ENCODE measurements around the gene CCBE1.
"Not testable (repeated sequence)": the region's sequence is repeated elsewhere in the genome, so short reads cannot be mapped to it uniquely, and the experiment has no call there.

The CCBE1 gene

GRCh38 chr18:59520562-59521355 lies 176.5 kb downstream of the CCBE1 start:
- no peak for DNase-seq

DNA sequence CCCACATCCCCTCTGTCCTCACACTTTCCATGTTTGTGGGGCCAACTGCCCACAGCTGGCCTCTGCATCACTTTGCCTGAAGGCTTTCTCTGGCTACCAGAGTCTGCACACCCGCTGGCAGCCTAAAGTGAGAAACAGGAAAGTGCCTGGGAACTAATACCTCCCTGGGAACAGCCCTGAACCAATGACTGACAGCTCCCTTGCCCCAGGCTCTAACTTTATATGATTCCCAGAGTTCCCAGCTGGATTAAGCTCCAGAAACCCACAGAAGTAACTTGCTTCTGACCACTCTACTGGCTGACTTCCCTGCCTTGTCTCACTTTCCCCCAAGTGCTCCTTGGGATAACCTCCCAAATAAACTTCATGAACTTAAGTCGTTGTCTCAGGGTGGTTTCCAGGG lies 178.5 kb downstream of the CCBE1 start:
- DNase-seq, result no peak

GRCh38 chr18:59517446-59518165 lies 179.6 kb downstream of the CCBE1 start:
- no peak for DNase-seq

DNA sequence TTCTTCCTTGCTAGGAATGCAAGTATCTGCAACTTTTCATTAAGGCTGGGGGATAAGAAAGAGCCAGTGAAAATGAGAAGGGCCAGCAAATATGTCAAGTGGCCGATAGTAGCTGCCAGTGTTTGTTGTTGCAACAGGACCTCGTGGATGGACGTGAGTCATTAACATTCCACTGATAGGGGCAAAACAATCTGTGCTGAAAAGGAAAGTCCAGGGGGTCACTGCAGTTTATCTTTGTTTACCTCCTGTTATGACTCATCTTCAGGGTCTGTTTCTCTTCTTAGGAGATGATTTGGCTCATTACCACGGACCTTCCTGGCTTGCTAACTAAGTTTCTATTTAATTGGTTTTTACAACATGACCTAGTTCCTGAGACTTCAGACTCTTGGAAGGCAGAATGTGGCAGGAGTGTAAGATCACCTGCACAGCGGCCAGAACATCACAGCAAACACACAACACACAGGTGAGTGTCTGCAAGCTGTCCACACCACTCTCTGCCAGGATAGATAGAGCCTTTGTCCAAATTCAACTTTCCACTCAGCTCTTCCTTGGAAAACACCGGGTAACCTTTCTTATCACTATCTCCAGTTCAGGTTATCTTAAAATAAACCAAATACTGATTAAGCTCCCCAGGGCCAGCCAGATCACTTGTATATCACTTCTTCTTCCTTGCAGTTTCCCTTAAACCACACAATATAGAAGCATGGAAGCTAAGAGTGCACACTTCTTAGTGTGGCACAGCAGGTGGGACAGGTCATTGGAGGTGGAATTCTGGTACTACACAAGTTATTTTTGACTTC lies 180.7 kb downstream of the CCBE1 start:
- no peak for DNase-seq

DNA sequence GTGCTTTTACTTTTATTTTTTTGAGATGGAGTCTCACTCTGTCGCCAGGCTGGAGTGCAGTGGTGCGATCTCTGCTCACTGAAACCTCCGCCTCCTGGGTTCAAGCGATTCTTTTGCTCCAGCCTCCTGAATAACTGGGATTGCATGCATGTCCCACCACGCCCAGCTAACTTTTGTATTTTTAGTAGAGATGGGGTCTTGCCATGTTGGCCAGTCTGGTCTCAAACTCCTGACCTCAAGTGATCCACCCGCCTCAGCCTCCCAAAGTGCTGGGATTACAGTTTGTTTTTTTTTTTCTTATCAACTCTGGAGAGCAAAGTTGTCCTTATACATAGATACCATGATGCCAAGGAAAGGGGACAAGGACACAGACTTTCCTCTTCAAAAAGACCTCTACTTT lies 181.3 kb downstream of the CCBE1 start:
- DNase-seq, result not testable (repeated sequence)

DNA sequence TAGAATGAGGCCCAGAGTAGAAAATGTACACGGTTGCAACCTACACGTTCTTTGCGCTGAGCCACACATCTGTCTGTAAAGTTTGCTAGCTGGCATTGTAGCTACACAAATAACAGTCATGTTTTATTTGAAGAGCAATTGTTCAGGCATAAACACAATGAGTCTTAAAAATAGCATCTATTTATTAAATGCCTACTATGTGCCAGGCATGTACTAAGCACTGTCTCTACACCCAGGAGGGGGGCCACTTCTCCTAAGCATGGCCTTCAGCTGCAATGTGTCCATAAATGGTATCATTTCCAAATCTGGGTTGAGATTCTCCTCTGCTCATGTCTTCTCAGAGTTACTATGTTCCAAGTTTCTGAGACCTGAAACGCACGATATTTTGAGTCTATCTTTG lies 182.1 kb downstream of the CCBE1 start:
- no peak for DNase-seq

DNA sequence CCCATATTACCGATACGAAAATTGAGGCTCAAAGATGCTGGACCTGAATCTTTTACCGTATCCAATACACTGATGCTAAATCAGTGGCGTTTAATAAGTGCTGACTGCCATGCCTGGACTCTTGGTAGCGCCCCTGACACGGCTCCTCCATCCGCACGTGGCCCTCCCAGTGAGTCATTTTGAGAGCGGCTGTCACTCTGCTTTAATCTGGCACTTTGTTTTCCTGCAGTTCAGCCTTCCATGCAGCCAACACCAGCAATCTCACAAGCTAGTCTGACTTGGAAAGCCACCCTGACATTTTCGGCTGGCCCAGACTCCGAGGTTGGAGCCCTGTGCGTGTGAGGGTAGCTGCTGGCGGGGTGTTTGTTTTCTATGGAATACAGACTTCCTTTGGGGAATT lies 183.0 kb downstream of the CCBE1 start:
- DNase-seq, result no peak

DNA sequence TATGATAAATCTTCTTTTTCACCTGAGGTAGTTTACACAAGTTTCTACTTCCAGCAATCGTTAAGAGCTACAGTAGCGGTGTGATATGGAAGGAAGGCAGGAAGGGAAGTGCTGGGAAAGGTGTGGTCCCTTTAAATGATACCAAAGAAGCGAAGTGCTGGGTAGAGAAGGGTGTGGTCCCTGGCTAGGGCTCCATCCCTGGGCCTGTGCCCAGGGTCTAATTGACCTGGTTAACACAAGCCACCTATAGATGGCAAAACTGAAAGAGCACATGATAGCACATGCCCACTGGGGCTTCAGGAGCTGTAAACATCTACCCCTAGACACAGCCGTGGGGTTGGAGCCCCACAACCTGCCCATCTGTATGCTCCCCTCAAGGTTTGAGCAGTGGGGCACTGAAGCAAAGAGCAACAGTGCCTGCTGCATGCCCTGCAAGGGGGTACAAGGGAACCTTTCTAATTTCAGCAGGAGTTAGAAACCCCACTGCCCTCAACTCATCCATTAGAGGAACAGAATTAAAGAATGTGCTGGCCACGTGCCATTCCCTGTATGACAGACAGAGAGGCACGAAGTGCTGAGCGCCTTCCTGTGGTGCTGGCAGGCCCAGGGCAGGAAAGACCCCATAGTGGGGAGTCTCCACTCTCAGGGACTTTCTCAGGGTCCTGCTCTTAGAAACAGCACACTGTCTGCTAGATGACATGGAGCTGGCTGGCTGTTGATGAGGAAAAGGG lies 185.0 kb downstream of the CCBE1 start:
- DNase-seq, result no peak

DNA sequence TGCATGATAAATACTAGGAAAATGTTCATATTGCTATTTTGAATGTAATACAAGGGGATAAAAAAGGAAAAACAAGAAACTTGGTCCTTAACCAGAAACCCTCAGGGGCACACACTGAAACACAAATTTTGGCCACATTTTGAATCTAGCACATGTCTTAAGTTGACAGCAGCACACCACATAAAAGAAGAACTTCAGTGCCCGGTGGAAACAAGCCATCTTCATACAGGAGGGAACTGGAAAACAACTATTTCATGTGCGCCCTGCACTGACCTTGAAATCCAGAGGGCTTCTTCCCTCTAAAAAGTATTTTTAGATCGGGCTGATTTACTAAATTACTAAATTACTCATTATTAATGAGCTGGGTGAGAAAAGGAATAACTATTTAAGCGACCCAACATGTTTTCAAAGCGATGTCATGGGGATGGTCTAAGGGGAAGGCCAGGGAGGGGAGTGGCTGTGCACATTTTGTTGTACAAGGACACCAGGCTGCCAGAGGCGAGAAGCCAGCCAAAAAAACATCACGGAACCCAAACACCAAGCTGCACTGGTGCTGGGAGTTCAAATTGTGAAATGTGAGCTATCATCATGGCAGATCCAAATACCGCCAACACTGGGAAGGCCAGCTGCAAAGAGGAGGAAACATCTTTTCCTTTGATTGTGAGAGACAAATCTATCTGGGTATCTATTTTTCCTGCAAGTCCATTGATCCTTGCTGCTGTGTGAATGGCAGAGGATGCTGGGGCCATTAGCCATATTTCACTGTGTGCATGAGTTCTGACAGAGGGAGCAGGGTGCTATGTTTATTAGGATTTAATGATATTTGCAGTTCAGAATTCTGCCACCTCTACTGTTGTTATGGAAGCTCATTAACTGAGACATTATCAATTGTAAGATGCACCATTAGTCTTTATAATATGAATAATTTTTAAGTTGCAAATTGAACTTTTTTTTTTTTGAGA lies 187.5 kb downstream of the CCBE1 start:
- no peak for DNase-seq

GRCh38 chr18:59505356-59505755 lies 191.9 kb downstream of the CCBE1 start:
- DNase-seq, result no peak

GRCh38 chr18:59502274-59503175 lies 194.7 kb downstream of the CCBE1 start:
- no peak for DNase-seq

DNA sequence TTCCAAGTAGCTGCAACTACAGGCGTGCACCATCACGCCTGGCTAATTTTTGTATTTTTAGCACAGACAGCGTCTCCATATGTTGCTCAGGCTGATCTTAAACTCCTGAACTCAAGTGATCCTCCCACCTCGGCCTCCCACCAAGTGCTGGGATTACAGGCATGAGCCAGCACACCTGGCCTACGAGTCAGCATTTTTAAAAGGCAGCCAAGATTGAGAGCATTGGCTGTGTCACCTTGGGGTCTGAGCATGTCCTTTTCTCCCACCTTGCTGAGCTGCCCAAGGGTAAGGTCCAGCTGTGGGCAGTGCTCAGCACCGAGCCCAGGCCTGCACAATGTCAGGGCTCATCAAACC lies 195.3 kb downstream of the CCBE1 start:
- no peak for DNase-seq

GRCh38 chr18:59500765-59501164 lies 196.5 kb downstream of the CCBE1 start:
- DNase-seq, result no peak

DNA sequence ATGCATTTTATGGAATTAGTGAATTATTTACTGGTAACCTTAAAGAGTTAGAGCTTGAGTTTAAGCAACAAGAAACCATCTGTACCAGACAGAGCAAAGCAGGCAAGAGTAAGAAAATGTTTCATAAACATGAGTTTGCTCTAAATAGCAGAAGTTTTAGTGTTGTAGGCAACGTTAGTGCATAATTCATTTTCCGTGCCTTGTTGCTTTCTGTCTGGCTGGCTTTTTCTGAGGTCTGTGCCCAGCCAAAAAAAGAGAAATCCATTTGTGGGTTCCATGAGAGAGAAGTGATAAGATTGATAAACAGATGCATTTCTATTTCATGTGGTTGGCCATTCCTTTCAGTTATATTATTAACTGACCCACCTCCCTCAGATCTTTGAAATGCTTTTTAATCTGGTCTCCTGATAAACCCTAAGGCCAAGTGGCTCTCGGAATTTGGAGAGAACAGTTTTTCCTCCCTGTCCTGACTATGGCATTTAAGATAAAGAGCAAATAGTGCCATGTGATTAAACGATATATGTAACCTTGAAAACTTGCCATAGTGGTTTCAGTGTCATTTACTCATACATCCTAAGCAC lies 198.6 kb downstream of the CCBE1 start:
- no peak for DNase-seq

- no peak for DNase-seq
Measured at GRCh38 chr18:59492756-59493421, 204.3 kb downstream of the CCBE1 start.

GRCh38 chr18:59488899-59489298 lies 208.3 kb downstream of the CCBE1 start:
- no peak for DNase-seq

- no peak for DNase-seq
Measured at GRCh38 chr18:59485382-59485781, 211.8 kb downstream of the CCBE1 start.

DNA sequence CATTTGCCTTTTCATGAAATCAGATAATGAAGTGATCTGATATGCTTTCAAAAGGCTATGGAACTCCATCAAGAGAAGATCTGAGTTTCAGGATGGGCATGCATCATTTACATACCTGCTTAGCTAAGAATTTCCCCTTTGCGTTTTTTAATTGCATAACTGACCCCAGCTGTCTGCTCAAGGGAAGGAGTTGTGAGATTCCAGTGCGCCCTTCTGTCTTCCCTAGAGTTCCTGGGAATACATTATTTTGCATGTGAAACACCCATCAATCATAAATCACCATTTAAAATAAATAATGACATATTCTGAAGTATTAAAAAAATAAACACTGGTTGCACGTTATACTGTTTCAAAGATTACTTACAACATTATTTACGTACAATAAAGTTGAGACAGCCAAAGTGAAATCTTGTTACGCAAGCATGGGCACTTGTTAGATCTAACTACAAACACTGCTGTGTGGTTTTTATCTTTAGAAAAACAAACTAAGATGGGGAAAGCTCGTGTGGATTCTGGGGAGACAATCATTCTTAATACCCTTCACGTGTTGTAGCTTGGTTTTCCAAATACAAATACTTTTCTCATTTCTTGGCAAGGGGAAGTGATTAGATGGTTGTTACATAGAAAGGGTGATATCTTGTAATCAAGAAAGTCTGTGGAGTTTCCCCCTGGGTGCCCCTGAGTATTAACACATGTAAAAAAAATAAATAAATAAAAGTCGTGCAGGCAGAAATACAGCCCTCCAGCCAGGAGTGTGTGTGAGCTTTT lies 212.5 kb downstream of the CCBE1 start:
- no peak for DNase-seq

DNA sequence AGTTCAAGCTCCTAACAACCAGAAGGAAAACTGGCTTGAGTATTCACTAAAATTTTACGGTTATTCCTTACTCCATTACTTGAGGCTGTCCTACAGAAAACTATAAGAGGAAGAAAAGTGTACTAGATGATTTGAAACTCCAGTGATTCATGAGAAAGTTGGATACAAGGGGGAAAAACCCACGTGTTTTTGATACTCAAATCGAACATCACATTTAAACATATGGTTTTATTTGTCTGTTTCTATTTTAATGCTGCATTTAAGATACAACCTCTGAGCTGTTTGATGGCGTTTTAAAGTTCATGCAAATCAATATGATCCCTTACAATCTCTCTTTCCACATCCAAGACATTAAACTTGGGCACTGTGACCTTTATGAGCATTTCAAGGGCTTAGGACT lies 213.1 kb downstream of the CCBE1 start:
- DNase-seq, result no peak

All from NCI-H1436 treated with DMSO at 0.1 percent for 48 hours (cell line).